ENCODE measurements around the gene TUBB2A.

GRCh38 chr6:3135668-3136291, 21.6 kb downstream of the TUBB2A start:
- no peak for TF ChIP-seq POLR2A (IDR thresholded peaks at IDR 0.05; ENCODE audit: borderline replicate concordance, extremely low read depth, insufficient read depth, insufficient read length)
- TF ChIP-seq CBX3 (IDR thresholded peaks at IDR 0.05; ENCODE audit: low read depth), result no peak
